ENCODE results near the gene TREH. TPM values are rescaled to one million over a fixed set of nuclear protein-coding genes. Genes with fewer than 3 reads are reported as not detected.
A peak's percentile ranks its signal among the peaks of the same experiment; 100 is the strongest.
"Not testable (repeated sequence)": the region's sequence is repeated elsewhere in the genome, so short reads cannot be mapped to it uniquely, and the experiment has no call there.

Gene TREH
- polyA plus RNA-seq (2012; ENCODE audit: insufficient read depth, insufficient read length), result not detected

- H3K4me3 ChIP-seq (ENCODE audit: low read length), result no peak within 1 kb of the TSS
- DNase-seq (ENCODE audit: low read depth, low spot score), result no peak
Observed at GRCh38 chr11:118679483-118679882, at the start of gene TREH. TREH (minus strand) TSS chr11:118679650; CDS start chr11:118679627, 23 bp downstream.

DNA sequence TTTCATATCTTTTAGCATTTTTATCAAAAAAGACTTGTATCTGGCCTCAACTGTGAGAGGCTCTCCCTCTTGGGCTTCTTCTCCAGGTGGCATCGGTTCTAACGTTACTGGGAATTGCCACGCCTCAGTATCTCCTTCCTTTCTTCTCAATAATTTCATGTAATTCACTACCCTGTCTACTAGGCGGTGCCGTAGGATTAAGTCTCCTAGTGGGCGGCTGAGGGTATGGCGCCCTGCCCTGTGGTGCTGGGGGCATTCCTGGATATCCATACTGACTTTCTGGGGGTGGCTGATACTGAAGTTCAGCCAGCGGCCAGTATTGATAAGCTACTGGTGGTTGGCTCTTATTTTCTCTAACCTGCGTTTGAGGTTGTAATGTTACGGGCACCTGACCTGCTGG is 48.7 kb upstream of the TREH start:
- not testable (repeated sequence) for DNase-seq (ENCODE audit: low read depth, low spot score); H3K4me3 ChIP-seq (ENCODE audit: low read length)

GRCh38 chr11:118727721-118728066 is 48.2 kb upstream of the TREH start:
- not testable (repeated sequence) for DNase-seq (ENCODE audit: low read depth, low spot score); H3K4me3 ChIP-seq (ENCODE audit: low read length)

DNA sequence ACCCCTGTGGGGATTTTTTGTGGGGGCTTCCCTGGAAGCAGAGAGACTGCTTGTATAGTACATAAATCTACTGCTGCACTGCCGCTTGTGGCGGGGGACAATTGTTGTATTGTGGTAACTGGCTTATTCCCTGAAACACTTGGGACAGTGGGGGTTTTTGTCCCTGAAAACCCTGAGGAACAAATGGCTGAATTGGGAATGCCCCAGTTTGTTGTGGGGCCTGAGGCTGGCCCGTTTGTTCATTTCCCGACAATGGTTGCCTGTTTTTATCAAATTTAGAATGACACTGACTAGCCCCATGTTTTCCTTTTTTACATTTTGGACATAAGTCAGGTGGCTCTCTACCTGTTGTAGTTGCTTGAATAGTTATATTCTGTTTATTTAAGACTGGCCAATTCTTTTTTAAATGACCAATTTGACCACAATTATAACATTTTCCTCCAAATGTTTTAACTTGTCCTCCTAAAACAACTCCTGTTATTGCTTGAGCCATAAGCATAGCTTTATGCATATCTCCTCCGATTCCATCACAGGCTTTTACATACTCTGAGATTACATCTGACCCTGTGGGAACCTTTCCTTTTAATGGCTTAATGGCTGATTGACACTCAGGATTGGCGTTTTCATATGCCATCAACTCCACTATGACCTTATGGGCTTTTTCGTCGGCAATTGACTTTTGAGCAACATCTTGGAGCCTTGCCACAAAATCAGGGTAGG is 47.7 kb upstream of the TREH start:
- not testable (repeated sequence) for DNase-seq (ENCODE audit: low read depth, low spot score); H3K4me3 ChIP-seq (ENCODE audit: low read length)

DNA sequence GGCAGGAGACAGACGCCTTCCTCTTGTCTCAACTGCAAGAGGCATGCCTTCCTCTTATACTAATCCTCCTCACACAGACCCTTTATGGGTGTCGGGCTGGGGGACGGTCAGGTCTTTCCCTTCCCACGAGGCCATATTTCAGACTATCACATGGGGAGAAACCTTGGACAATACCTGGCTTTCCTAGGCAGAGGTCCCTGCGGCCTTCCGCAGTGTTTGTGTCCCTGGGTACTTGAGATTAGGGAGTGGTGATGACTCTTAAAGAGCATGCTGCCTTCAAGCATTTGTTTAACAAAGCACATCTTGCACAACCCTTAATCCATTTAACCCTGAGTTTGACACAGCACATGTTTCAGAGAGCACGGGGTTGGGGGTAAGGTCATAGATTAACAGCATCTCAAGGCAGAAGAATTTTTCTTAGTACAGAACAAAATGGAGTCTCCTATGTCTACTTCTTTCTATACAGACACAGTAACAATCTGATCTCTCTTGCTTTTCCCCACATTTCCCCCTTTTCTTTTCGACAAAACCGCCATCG is 42.1 kb upstream of the TREH start:
- not testable (repeated sequence) for H3K4me3 ChIP-seq (ENCODE audit: low read length); DNase-seq (ENCODE audit: low read depth, low spot score)

GRCh38 chr11:118720740-118721139 is 41.3 kb upstream of the TREH start:
- H3K4me3 ChIP-seq (ENCODE audit: low read length); DNase-seq (ENCODE audit: low read depth, low spot score): not testable (repeated sequence)

DNA sequence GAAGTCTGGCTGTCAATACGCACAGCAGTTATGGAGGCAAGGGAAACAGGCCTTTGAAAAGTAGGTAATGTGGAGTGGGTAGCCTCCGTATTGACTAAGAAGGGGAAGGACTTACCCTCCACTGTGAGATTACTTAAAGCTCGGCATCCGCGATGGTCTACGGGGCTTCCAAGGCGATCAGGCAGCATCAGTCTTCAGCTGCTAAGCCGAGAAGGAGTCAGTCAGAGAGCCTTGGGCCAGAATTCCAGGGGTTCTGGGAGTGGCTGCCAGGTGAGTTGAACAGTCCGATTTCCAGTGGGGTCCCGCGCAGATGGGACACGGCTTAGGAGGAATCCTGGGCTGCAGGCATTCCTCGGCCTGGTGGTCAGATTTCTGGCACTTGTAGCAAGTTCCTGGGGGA is 40.6 kb upstream of the TREH start:
- H3K4me3 ChIP-seq (ENCODE audit: low read length); DNase-seq (ENCODE audit: low read depth, low spot score): not testable (repeated sequence)

DNA sequence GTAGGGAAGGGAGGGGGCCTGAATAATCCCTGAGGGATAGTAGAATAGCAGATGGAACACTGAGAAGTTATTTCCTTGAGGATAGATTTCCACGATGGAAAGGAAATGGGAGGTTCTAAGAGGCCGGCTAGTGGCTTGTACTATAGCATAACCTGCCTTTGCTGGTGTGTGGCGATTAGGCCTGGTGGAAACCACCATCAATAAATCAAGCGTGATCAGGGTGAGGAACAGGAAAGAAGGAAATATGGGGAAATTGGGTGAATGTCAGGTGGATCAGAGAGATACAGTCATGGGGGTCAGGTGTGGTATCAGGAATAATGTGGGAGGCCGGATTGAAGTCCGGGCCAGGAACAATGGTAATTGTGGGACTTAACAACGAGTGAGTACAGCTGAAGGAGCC is 39.1 kb upstream of the TREH start:
- H3K4me3 ChIP-seq (ENCODE audit: low read length), result not testable (repeated sequence)

DNA sequence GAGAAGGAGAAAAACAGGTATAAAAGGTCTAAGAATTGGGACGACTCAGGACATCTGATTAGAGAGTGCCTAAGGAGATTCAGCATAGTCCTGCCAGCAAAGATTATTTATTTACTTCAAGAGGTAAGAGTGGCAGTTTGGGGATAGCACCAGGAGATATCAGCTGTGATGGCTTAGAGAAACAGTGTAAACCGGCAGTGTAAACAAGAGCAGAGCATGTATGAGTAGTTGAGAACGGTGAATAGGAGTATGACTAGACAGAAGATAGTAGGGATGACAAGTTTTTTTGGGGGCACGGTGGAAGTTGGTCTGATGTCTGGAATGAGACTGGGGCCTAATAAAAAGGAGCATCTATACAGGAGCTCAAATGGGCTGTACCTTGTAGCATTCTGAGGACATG is 38.3 kb upstream of the TREH start:
- not testable (repeated sequence) for H3K4me3 ChIP-seq (ENCODE audit: low read length)

More for the DNA sequence above, 39.1 kb upstream of the TREH start:
- DNase-seq (ENCODE audit: low read depth, low spot score), result not testable (repeated sequence)

GRCh38 chr11:118717221-118717620 is 37.8 kb upstream of the TREH start:
- not testable (repeated sequence) for H3K4me3 ChIP-seq (ENCODE audit: low read length); DNase-seq (ENCODE audit: low read depth, low spot score)

More for the DNA sequence above, 38.3 kb upstream of the TREH start:
- not testable (repeated sequence) for DNase-seq (ENCODE audit: low read depth, low spot score)

- no peak for DNase-seq (ENCODE audit: low read depth, low spot score)
- H3K4me3 ChIP-seq (ENCODE audit: low read length), result no peak overlapping the region
Observed at GRCh38 chr11:118715837-118716260, 36.4 kb upstream of the TREH start.

DNA sequence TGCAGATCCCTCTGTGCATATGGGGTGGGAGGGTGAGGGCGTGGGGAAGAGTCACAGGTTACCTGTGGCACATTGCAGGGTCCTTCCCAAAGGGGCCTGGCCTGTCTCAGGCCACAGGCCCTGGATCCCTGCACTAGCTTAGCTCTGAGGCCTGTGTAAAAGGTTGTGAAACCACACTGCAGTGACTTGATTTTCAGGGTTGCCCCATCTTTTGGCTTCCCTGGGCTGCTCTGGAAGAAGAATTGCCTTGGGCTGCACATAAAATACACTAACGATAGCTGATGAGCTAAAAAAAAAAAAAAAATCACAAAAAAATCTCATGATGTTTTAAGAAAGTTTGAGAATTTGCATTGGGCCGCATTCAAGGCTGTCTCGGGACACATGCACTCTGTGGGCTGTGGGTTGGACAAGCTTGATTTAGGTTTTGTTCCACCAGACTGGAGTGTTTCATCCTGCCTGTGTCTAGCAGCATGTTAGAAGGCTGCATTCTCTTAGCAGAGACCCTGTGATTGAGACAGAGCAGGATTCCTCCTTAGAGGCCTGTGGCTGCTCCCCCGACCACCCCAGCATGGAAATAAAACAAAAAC is 35.9 kb upstream of the TREH start:
- no peak for DNase-seq (ENCODE audit: low read depth, low spot score)
- H3K4me3 ChIP-seq (ENCODE audit: low read length), result no peak overlapping the region

GRCh38 chr11:118714816-118715215 is 35.4 kb upstream of the TREH start:
- H3K4me3 ChIP-seq (ENCODE audit: low read length), result no peak overlapping the region
- no peak for DNase-seq (ENCODE audit: low read depth, low spot score)

GRCh38 chr11:118714416-118714815 is 35.0 kb upstream of the TREH start:
- H3K4me3 ChIP-seq (ENCODE audit: low read length); DNase-seq (ENCODE audit: low read depth, low spot score): not testable (repeated sequence)

GRCh38 chr11:118708296-118708695 is 28.8 kb upstream of the TREH start:
- no peak overlapping the region for H3K4me3 ChIP-seq (ENCODE audit: low read length)
- DNase-seq (ENCODE audit: low read depth, low spot score), result no peak

- no peak for DNase-seq (ENCODE audit: low read depth, low spot score)
- no peak overlapping the region for H3K4me3 ChIP-seq (ENCODE audit: low read length)
Observed at GRCh38 chr11:118706546-118706825, 27.0 kb upstream of the TREH start.

DNA sequence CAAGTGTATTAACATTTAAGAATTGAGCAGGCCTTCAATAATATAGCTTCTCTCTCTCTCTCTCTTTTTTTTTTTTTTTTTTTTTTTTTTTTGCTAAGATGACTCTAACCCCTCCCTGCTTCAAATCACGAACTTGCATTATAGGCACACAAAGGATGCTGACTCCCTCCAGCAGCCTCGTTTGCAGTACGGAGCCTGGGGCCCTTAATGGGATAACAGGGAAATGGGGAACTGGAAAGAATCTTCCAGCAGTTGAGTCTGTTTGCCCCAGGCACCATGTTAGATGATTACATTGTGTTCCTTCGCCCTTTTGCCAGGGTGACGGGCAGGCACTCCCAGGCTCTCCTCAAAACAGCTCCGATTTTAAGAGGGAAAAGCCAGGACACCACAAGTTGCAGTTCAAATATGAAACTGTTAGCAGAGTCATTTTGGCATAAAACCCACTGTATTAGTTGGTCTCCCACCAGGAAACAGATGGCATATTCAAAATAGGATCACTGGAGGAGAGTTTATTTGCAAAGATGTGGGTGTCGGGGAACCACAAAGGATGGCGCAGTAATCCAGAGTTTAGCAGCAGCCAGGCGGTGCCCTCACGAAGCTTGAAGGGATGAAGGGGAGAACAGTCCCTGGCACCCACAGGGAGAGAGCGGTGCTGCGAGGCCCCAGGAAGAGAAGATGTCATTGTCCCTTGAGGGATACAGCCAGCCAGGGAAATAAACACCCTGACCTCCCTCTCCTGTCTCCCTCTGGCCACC is 26.5 kb upstream of the TREH start:
- DNase-seq (ENCODE audit: low read depth, low spot score), result no peak
- H3K4me3 ChIP-seq (ENCODE audit: low read length), result no peak overlapping the region

GRCh38 chr11:118705111-118705741 is 25.8 kb upstream of the TREH start:
- peak; percentile 71 for DNase-seq (ENCODE audit: low read depth, low spot score)

GRCh38 chr11:118703563-118704106 is 24.2 kb upstream of the TREH start:
- DNase-seq (ENCODE audit: low read depth, low spot score), result no peak
- H3K4me3 ChIP-seq (ENCODE audit: low read length), result no peak overlapping the region

More at GRCh38 chr11:118705111-118705741, 25.8 kb upstream of the TREH start:
- H3K4me3 ChIP-seq (ENCODE audit: low read length), result no peak overlapping the region

All from Jurkat, Clone E6-1 (cell line).